Measurements from ENCODE around the gene OPCML.

OPCML gene

DNA sequence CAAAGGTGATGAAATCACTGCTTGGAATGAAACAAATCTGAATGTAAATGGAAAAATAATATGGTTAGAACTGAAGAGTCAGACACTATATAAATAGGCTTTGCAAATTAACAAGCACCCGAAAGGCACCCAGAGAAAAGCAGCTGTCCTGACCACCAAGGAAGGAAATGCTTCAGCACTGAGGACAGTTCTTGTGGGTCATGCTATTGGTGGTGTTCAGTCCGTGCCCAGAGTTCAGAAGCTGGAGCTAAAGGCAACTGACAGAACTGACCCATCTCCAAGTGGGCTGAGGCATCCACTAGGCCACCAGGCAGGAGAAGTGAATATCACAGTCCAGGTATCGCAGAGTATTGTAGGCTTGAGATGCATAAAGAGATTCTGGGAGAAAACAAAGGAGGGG lies 208.9 kb downstream of the OPCML start:
- Histone ChIP-seq H3K27ac (no peak overlapping the region), H3K4me3 (no peak overlapping the region)

- no peak overlapping the region for H3K27ac ChIP-seq
- H3K4me3 ChIP-seq, result no peak overlapping the region
Measured at GRCh38 chr11:133318221-133318620, 214.1 kb downstream of the OPCML start.

DNA sequence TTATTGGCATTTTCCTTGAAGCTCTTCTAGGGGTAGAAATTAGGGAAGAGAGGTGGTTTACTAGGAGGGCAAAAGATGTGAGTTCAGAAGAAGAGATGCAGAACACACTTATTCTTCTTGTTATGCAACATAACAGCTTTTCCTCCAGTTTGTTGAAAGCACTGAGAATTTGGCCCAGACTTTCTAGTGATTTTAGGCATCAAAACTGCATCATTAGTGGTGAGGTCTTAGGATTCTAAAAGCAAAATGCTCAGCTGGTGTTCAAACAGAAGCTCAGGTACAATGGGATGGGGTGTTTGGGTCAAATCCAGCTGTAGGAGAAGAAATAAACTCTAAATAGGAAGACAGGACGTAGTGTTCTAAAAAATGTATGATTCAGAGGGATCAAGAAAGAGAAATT lies 221.1 kb downstream of the OPCML start:
- Histone ChIP-seq H3K27ac (no peak overlapping the region), H3K4me3 (no peak overlapping the region)

DNA sequence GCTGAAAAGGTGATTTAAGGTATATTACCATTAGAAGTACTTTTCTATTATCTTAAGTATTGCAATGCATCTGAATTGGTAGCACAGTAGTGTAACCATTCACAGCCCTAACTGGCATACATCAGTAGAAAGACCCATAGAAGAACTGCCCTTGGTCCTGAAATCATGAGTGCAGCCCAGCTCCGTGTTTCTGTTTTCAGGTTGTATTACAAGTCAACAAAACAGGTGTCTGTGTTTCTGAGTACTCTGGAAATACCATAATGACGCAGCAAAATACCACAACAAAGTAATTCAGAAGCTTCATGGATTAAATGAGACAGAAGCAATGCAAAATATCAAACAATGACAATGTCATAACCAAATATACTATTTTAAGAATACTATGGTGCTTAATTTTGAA lies 226.3 kb downstream of the OPCML start:
- H3K27ac ChIP-seq, result no peak overlapping the region
- H3K4me3 ChIP-seq, result no peak overlapping the region

GRCh38 chr11:133305208-133305956 lies 226.9 kb downstream of the OPCML start:
- no peak overlapping the region for H3K4me3 ChIP-seq
- H3K27ac ChIP-seq, result no peak overlapping the region

GRCh38 chr11:133303262-133303661 lies 229.0 kb downstream of the OPCML start:
- no peak overlapping the region for H3K4me3 ChIP-seq
- no peak overlapping the region for H3K27ac ChIP-seq

DNA sequence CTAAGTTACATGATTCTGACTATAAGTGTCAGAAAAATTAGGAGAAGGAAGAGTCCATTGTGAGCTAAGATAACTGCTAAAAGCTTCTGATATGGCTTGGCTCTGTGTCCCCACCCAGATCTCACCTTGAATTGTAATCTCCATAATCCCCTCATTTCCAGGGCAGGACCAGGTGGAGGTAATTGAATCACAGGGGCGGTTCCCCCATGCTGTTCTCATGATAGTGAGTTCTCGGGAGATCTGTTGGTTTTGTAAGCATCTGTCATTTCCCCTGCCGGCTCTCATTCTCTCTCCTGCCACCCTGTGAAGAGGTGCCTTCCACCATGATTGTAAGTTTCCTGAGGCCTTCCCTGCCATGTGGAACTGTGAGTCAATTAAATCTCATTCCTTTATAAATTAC lies 230.2 kb downstream of the OPCML start:
- no peak overlapping the region for H3K27ac ChIP-seq
- no peak overlapping the region for H3K4me3 ChIP-seq

GRCh38 chr11:133300666-133301065 lies 231.6 kb downstream of the OPCML start:
- no peak overlapping the region for H3K27ac ChIP-seq
- H3K4me3 ChIP-seq, result no peak overlapping the region

DNA sequence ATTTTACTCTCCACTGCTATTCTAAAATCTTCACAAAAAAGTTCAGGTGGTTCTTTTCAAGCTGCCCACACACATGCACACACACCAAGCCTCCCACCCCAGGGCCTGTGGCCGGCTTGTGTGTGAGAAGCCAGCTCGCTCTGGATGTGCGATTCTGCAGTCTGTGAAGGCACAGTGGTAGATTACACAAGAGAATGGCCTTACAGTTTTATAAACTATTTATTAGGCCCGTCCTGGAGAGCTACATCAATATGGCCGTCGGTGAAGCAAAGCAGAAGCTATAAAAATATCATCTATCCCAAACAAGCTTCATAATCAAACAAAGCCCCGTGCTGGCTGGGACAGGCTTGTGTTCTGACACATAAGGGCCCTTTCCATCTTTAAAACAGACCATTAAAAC lies 240.5 kb downstream of the OPCML start:
- Histone ChIP-seq H3K27ac (no peak overlapping the region), H3K4me3 (no peak overlapping the region)

DNA sequence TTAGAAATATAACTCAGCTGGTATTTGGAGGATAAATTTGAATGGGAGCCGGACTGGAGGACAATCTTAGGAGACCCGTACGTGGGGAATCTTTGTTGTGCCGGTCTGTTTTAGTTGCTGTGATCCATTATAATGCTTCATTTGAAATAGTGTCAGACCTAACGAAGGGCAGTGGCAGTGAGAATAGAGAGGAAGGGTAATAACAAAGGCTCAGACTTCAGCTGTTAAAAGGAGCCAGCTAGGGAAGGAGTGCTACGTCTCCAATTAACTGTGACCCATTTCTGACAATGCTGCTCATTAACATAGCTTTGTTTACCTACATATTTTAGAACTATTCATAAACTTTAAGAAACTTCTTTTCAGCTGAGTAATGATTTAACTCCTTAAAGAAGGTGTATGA lies 246.9 kb downstream of the OPCML start:
- H3K27ac ChIP-seq, result no peak overlapping the region
- no peak overlapping the region for H3K4me3 ChIP-seq

DNA sequence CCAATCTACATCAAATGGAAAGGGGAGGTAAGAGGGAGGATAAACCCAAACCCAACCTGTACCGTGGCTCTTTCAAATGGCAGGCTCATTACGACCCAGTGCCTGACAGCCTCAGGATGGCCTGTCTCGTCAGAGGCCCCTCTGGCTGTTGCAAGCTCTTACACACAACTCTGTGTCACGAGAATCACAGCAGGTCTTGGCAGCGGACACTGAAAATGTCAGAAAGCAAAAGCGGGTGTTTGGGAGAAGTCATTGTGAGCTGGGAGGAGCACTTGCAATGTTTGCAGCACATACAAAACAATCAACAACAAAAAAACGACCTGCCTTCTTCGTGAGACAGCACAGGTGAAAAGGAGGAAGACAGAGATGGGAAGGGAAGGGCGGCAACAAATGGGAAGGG lies 248.1 kb downstream of the OPCML start:
- Histone ChIP-seq H3K27ac (no peak overlapping the region), H3K4me3 (no peak overlapping the region)

- no peak overlapping the region for H3K4me3 ChIP-seq
- H3K27ac ChIP-seq, result no peak overlapping the region
Measured at GRCh38 chr11:133277886-133278285, 254.4 kb downstream of the OPCML start.

GRCh38 chr11:133271871-133272776 lies 260.2 kb downstream of the OPCML start:
- Histone ChIP-seq H3K4me3 (no peak overlapping the region), H3K27ac (no peak overlapping the region)

GRCh38 chr11:133271206-133271605 lies 261.1 kb downstream of the OPCML start:
- no peak overlapping the region for H3K27ac ChIP-seq
- no peak overlapping the region for H3K4me3 ChIP-seq

- no peak overlapping the region for H3K4me3 ChIP-seq
- H3K27ac ChIP-seq, result no peak overlapping the region
Measured at GRCh38 chr11:133269267-133269666, 263.0 kb downstream of the OPCML start.

DNA sequence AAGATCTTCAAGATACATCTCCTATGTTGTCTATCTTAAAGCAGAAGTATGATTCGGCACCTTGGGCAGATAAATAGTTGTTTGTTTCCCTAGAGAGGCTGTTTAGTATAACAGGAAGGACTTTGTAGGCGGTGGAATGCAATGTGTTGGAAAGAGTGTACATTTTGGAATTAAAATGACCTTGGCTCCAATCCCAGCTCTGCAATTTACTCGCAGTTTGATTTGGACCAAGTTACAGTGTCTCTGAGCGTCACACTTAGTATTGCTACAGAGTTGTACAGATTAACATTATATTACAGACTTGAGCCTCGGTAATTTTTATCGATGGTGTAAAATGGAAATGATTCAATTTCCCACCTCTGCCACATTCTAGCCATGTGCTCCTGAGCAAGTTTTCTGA lies 265.3 kb downstream of the OPCML start:
- no peak overlapping the region for H3K4me3 ChIP-seq
- H3K27ac ChIP-seq, result no peak overlapping the region

DNA sequence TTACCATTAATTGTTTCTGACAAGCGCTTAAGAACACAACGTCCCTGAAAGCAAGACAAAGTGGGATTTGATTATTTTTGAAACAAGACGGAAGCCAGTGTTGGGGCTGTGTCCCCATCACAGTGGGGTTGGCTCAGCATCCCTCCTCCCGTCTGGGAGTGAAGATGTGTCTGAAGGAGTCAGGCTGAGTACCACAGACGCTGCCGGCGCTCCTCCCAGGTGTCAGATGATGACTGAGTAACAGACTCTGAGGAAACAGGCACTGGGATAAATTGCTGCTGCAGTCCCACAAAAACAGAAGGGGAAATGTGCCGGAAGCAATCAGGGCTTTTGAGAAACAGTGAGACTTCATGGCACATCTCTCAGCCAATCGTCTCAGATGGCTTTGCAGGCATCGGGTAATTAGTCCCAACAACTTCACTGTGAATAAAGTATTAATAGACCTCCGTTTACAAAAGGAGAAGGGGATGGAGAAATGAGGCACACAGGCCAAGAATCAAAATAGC lies 266.7 kb downstream of the OPCML start:
- Histone ChIP-seq H3K27ac (no peak overlapping the region), H3K4me3 (no peak overlapping the region)

- no peak overlapping the region for H3K4me3 ChIP-seq
Measured at GRCh38 chr11:133263332-133263731, 269.0 kb downstream of the OPCML start.

GRCh38 chr11:133258751-133259150 lies 273.6 kb downstream of the OPCML start:
- no peak overlapping the region for H3K4me3 ChIP-seq
- no peak overlapping the region for H3K27ac ChIP-seq

More at GRCh38 chr11:133263332-133263731, 269.0 kb downstream of the OPCML start:
- no peak overlapping the region for H3K27ac ChIP-seq

- Histone ChIP-seq H3K4me3 (no peak overlapping the region), H3K27ac (no peak overlapping the region)
Measured at GRCh38 chr11:133254601-133255000, 277.7 kb downstream of the OPCML start.

DNA sequence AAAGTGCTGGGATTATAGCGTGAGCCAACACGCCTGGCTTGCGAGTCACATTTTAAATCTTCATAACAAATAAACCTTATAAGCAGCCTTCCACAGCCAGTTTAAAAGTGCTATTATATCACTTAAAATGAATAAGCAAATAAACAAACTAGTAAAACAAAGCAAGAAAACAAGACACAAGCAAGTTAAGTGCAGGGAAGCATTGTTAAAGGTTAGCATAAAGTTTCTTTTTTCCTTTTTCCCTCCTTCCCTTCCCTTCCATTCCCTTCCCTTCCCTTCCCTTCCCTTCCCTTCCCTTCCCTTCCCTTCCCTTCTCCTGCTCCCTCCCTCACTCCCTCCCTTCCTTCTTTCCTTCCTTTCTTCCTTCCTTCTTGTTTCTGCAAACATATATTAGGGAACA lies 278.7 kb downstream of the OPCML start:
- Histone ChIP-seq H3K27ac (no peak overlapping the region), H3K4me3 (no peak overlapping the region)

Measured in skin epidermis (tissue), 12 donors.